ENCODE results near the gene CCDC177. TPM values are rescaled to one million over a fixed set of nuclear protein-coding genes. Genes with fewer than 3 reads are reported as not detected.

CCDC177 gene
- total RNA-seq, 8 experiments from 2014 or later = 0.24 to 4.3 (median 3.5) TPM; not detected in 1

GRCh38 chr14:69593018-69593677, 18.5 kb upstream of the CCDC177 start:
- WGBS, 10 experiments = 0 to 75% (median 47%) methylated on average over 1 to 5 of the region's 6 CpGs; no CpG with 5 or more reads in 2 of the 10 experiments
- H3K27ac ChIP-seq = no peak overlapping the region
- no peak overlapping the region for H3K4me3 ChIP-seq
- H3K4me1 ChIP-seq (replicated peaks in 1 of 2) = peaks cover 0 to 9% of the 10 kb centered on the region in 2 donors
- in situ Hi-C loops (cut with MboI; ENCODE audit: low pct_unique_long_range_greater_than_20kb in 2 of 9, low sequenced_read_pairs in 9 of 9, unreplicated experiment in 9 of 9) = loop anchor here in 4 of 9 experiments (25.0 kb wide), 1 partner anchor 144 kb away; no protein-coding TSS in a partner anchor
- peak; percentile 45 to 89 (median 73) for ATAC-seq (replicated peaks in 6 of 8)

GRCh38 chr14:69591317-69591716, 16.6 kb upstream of the CCDC177 start:
- peak in 1 of 8 experiments; percentile 73 for ATAC-seq (replicated peaks in 6 of 8)
- no peak overlapping the region for H3K27ac ChIP-seq
- in situ Hi-C loops (cut with MboI; ENCODE audit: low pct_unique_long_range_greater_than_20kb in 2 of 9, low sequenced_read_pairs in 9 of 9, unreplicated experiment in 9 of 9) = loop anchor here in 4 of 9 experiments (25.0 kb wide), 1 partner anchor 146 kb away; no protein-coding TSS in a partner anchor
- H3K4me3 ChIP-seq = no peak overlapping the region
- H3K4me1 ChIP-seq (replicated peaks in 1 of 2) = peaks cover 0 to 9% of the 10 kb centered on the region in 2 donors
- 67 to 100% (median 96%) methylated on average over 1 to 2 of the region's 2 CpGs; no CpG with 5 or more reads in 4 of the 10 experiments for WGBS, 10 experiments

GRCh38 chr14:69587389-69587788, 12.7 kb upstream of the CCDC177 start:
- no peak overlapping the region for H3K27ac ChIP-seq
- in situ Hi-C loops (cut with MboI; ENCODE audit: low pct_unique_long_range_greater_than_20kb in 2 of 9, low sequenced_read_pairs in 9 of 9, unreplicated experiment in 9 of 9) = loop anchor here (10.0 to 25.0 kb wide), 2 partner anchors 137 to 150 kb away; no protein-coding TSS in a partner anchor
- WGBS, 10 experiments = 0 to 89% (median 20%) methylated on average over 1 to 7 of the region's 8 CpGs; no CpG with 5 or more reads in 3 of the 10 experiments
- H3K4me3 ChIP-seq = no peak overlapping the region
- no peaks in the 10 kb centered on the region for H3K4me1 ChIP-seq (replicated peaks in 1 of 2)
- ATAC-seq (replicated peaks in 6 of 8) = no peak

- peak in 2 of 8 experiments; percentile 51 to 57 for ATAC-seq (replicated peaks in 6 of 8)
- 13 to 95% (median 60%) methylated on average over 1 to 4 of the region's 4 CpGs; no CpG with 5 or more reads in 1 of the 10 experiments for WGBS, 10 experiments
- H3K4me3 ChIP-seq = no peak overlapping the region
- H3K4me1 ChIP-seq (replicated peaks in 1 of 2) = no peaks in the 10 kb centered on the region
- in situ Hi-C loops (cut with MboI; ENCODE audit: low pct_unique_long_range_greater_than_20kb in 2 of 9, low sequenced_read_pairs in 9 of 9, unreplicated experiment in 9 of 9) = loop anchor here (10.0 to 25.0 kb wide), 2 partner anchors 138 to 151 kb away; no protein-coding TSS in a partner anchor
- H3K27ac ChIP-seq = no peak overlapping the region
Observed at GRCh38 chr14:69586404-69586803, 11.7 kb upstream of the CCDC177 start.

GRCh38 chr14:69584389-69584788, 9.7 kb upstream of the CCDC177 start:
- in situ Hi-C loops (cut with MboI; ENCODE audit: low pct_unique_long_range_greater_than_20kb in 2 of 9, low sequenced_read_pairs in 9 of 9, unreplicated experiment in 9 of 9) = loop anchor here (10.0 to 25.0 kb wide), 2 partner anchors 140 to 153 kb away; no protein-coding TSS in a partner anchor
- Histone ChIP-seq H3K4me1 (replicated peaks in 1 of 2) (peaks cover 4 to 5% of the 10 kb centered on the region in 2 donors), H3K4me3 (no peak overlapping the region), H3K27ac (no peak overlapping the region)
- ATAC-seq (replicated peaks in 6 of 8) = no peak
- 63 to 100% (median 76%) methylated on average over 1 of the region's 1 CpG; no CpG with 5 or more reads in 6 of the 10 experiments for WGBS, 10 experiments

- WGBS, 10 experiments = 40 to 93% (median 80%) methylated on average over 1 to 4 of the region's 4 CpGs; no CpG with 5 or more reads in 1 of the 10 experiments
- in situ Hi-C loops (cut with MboI; ENCODE audit: low pct_unique_long_range_greater_than_20kb in 2 of 9, low sequenced_read_pairs in 9 of 9, unreplicated experiment in 9 of 9) = loop anchor here (10.0 to 25.0 kb wide), 2 partner anchors 142 to 154 kb away; no protein-coding TSS in a partner anchor
- ATAC-seq (replicated peaks in 6 of 8) = no peak
- Histone ChIP-seq H3K4me3 (no peak overlapping the region), H3K4me1 (replicated peaks in 1 of 2) (peaks cover 4 to 5% of the 10 kb centered on the region in 2 donors), H3K27ac (no peak overlapping the region)
Observed at GRCh38 chr14:69582829-69583228, 8.2 kb upstream of the CCDC177 start.

- 80 to 100% (median 100%) methylated on average over 1 of the region's 1 CpG; no CpG with 5 or more reads in 4 of the 10 experiments for WGBS, 10 experiments
- Histone ChIP-seq H3K4me3 (no peak overlapping the region), H3K4me1 (replicated peaks in 1 of 2) (peaks cover 4 to 5% of the 10 kb centered on the region in 2 donors), H3K27ac (no peak overlapping the region)
- in situ Hi-C loops (cut with MboI; ENCODE audit: low pct_unique_long_range_greater_than_20kb in 2 of 9, low sequenced_read_pairs in 9 of 9, unreplicated experiment in 9 of 9) = loop anchor here (10.0 to 25.0 kb wide), 2 partner anchors 143 to 155 kb away; no protein-coding TSS in a partner anchor
- ATAC-seq (replicated peaks in 6 of 8) = peak in 3 of 8 experiments; percentile 10 to 57 (median 32)
Observed at GRCh38 chr14:69582212-69582611, 7.5 kb upstream of the CCDC177 start.

- Histone ChIP-seq H3K4me1 (replicated peaks in 1 of 2) (peaks cover 4 to 5% of the 10 kb centered on the region in 2 donors), H3K27ac (no peak overlapping the region), H3K4me3 (no peak overlapping the region)
- in situ Hi-C loops (cut with MboI; ENCODE audit: low pct_unique_long_range_greater_than_20kb in 2 of 9, low sequenced_read_pairs in 9 of 9, unreplicated experiment in 9 of 9) = loop anchor here (10.0 to 25.0 kb wide), 2 partner anchors 143 to 156 kb away; no protein-coding TSS in a partner anchor
- no peak for ATAC-seq (replicated peaks in 6 of 8)
- 42 to 100% (median 88%) methylated on average over 1 to 4 of the region's 7 CpGs; no CpG with 5 or more reads in 1 of the 10 experiments for WGBS, 10 experiments
Observed at GRCh38 chr14:69581316-69581935, 6.8 kb upstream of the CCDC177 start.

- ATAC-seq (replicated peaks in 6 of 8) = peak; percentile 65 to 95 (median 90)
- H3K4me1 ChIP-seq (replicated peaks in 1 of 2) = peaks cover 4 to 5% of the 10 kb centered on the region in 2 donors
- 0 to 80% (median 25%) methylated on average over 1 to 7 of the region's 7 CpGs for WGBS, 10 experiments
- no peak overlapping the region for H3K27ac ChIP-seq
- in situ Hi-C loops (cut with MboI; ENCODE audit: low pct_unique_long_range_greater_than_20kb in 2 of 9, low sequenced_read_pairs in 9 of 9, unreplicated experiment in 9 of 9) = loop anchor here (10.0 to 25.0 kb wide), 2 partner anchors 145 to 157 kb away; no protein-coding TSS in a partner anchor
- H3K4me3 ChIP-seq = no peak overlapping the region
Observed at GRCh38 chr14:69580009-69580577, 5.4 kb upstream of the CCDC177 start.

- WGBS, 10 experiments = 0 to 100% (median 69%) methylated on average over 1 to 2 of the region's 2 CpGs; no CpG with 5 or more reads in 2 of the 10 experiments
- no peak for ATAC-seq (replicated peaks in 6 of 8)
- Histone ChIP-seq H3K27ac (no peak overlapping the region), H3K4me3 (no peak overlapping the region), H3K4me1 (replicated peaks in 1 of 2) (peaks cover 5 to 6% of the 10 kb centered on the region in 2 donors)
- in situ Hi-C loops (cut with MboI; ENCODE audit: low pct_unique_long_range_greater_than_20kb in 2 of 9, low sequenced_read_pairs in 9 of 9, unreplicated experiment in 9 of 9) = loop anchor here in 4 of 9 experiments (25.0 kb wide), 1 partner anchor 158 kb away; no protein-coding TSS in a partner anchor
Observed at GRCh38 chr14:69579476-69579875, 4.8 kb upstream of the CCDC177 start.

- in situ Hi-C loops (cut with MboI; ENCODE audit: low pct_unique_long_range_greater_than_20kb in 2 of 9, low sequenced_read_pairs in 9 of 9, unreplicated experiment in 9 of 9) = loop anchor here in 4 of 9 experiments (25.0 kb wide), 1 partner anchor 162 kb away; no protein-coding TSS in a partner anchor
- peak overlapping the region; percentile 48 to 68 (median 57) for H3K4me3 ChIP-seq
- H3K27ac ChIP-seq = no peak overlapping the region
Observed at GRCh38 chr14:69574954-69575295, 254 bp upstream of the CCDC177 start.

GRCh38 chr14:69573831-69574262, 824 bp downstream of the CCDC177 start:
- ATAC-seq (replicated peaks in 6 of 8) = peak in 5 of 8 experiments; percentile 31 to 53 (median 41)
- peak overlapping the region; percentile 70 for H3K27ac ChIP-seq

More at GRCh38 chr14:69574954-69575295, 254 bp upstream of the CCDC177 start:
- ATAC-seq (replicated peaks in 6 of 8) = no peak
- 42 to 100% (median 78%) methylated on average over 1 to 4 of the region's 5 CpGs; no CpG with 5 or more reads in 2 of the 10 experiments for WGBS, 10 experiments
- peaks cover 27% of the 10 kb centered on the region in 2 donors for H3K4me1 ChIP-seq (replicated peaks in 1 of 2)

More at GRCh38 chr14:69573831-69574262, 824 bp downstream of the CCDC177 start:
- in situ Hi-C loops (cut with MboI; ENCODE audit: low pct_unique_long_range_greater_than_20kb in 2 of 9, low sequenced_read_pairs in 9 of 9, unreplicated experiment in 9 of 9) = no loop called here
- H3K4me3 ChIP-seq = peak overlapping the region; percentile 48 to 68 (median 57)
- 4 to 20% (median 10%) methylated on average over 2 to 7 of the region's 15 CpGs; no CpG with 5 or more reads in 5 of the 10 experiments for WGBS, 10 experiments
- peaks cover 23 to 24% of the 10 kb centered on the region in 2 donors for H3K4me1 ChIP-seq (replicated peaks in 1 of 2)
